Muscle layer of colon (tissue), 2 donors: Measurements from ENCODE around the gene IRF1.

ENCODE experiments used
- H3K27ac ChIP-seq: one replicate; pipeline ENCODE4 v1.7.0; 2013; ENCODE audit warnings: low read depth, mild to moderate bottlenecking, low read length, moderate library complexity
- H3K27me3 ChIP-seq, 2 donors: one replicate each; pipeline ENCODE4 v1.7.0; 2013; ENCODE audit warnings: low read length in 2 of 2, mild to moderate bottlenecking in 2 of 2; ENCODE audit not compliant: insufficient read depth in 2 of 2, control insufficient read depth in 1 of 2
- H3K36me3 ChIP-seq: one replicate; pipeline ENCODE4 v1.7.0; 2013; ENCODE audit warnings: mild to moderate bottlenecking, low read length; ENCODE audit not compliant: insufficient read depth
- H3K4me1 ChIP-seq: one replicate; pipeline ENCODE4 v1.7.0; 2013; ENCODE audit warnings: mild to moderate bottlenecking, low read length; ENCODE audit not compliant: insufficient read depth
- H3K4me3 ChIP-seq, 2 donors: one replicate each; pipeline ENCODE4 v1.7.0; 2013; ENCODE audit warnings: low read length in 2 of 2, low read depth in 1 of 2, mild to moderate bottlenecking in 1 of 2, moderate library complexity in 1 of 2
- H3K9ac ChIP-seq: one replicate; pipeline ENCODE4 v1.7.0; 2013; ENCODE audit warnings: low read length
- H3K9me3 ChIP-seq: one replicate; pipeline ENCODE4 v1.7.0; 2013; ENCODE audit warnings: mild to moderate bottlenecking, low read length
- donor health status: abdominal sarcoma.
- donor health status: Adenocarcinoma of cecum.

IRF1 gene

GRCh38 chr5:132499440-132500243, 9.1 kb upstream of the IRF1 start:
- Histone ChIP-seq H3K27ac (no peak overlapping the region), H3K4me3 (no peak overlapping the region), H3K4me1 (peaks cover 31% of the 10 kb centered on the region), H3K9me3 (no peaks in the 10 kb centered on the region), H3K36me3 (no peaks in the 10 kb centered on the region), H3K27me3 (no peaks in the 10 kb centered on the region), H3K9ac (no peak overlapping the region)

GRCh38 chr5:132498686-132499271, 8.2 kb upstream of the IRF1 start:
- Histone ChIP-seq H3K36me3 (no peaks in the 10 kb centered on the region), H3K4me3 (no peak overlapping the region), H3K4me1 (peaks cover 36% of the 10 kb centered on the region), H3K27me3 (no peaks in the 10 kb centered on the region), H3K27ac (peak overlapping the region; percentile 99), H3K9ac (no peak overlapping the region), H3K9me3 (no peaks in the 10 kb centered on the region)

- no peak overlapping the region for H3K4me3 ChIP-seq
- H3K9ac ChIP-seq, result no peak overlapping the region
- H3K4me1 ChIP-seq, result peaks cover 36% of the 10 kb centered on the region
- no peaks in the 10 kb centered on the region for H3K27me3 ChIP-seq
- H3K36me3 ChIP-seq, result no peaks in the 10 kb centered on the region
- no peaks in the 10 kb centered on the region for H3K9me3 ChIP-seq
- peak overlapping the region; percentile 99 for H3K27ac ChIP-seq
These were observed 7.6 kb upstream of the IRF1 start for GRCh38 chr5:132498152-132498551.

- H3K4me3 ChIP-seq, result peak overlapping the region; percentile 78 to 85
- H3K9ac ChIP-seq, result no peak overlapping the region
These were observed 7.0 kb upstream of the IRF1 start for GRCh38 chr5:132497488-132497997.

GRCh38 chr5:132496631-132497487, 6.3 kb upstream of the IRF1 start:
- H3K27ac ChIP-seq, result peak overlapping the region; percentile 99
- peaks cover 39% of the 10 kb centered on the region for H3K4me1 ChIP-seq

More at GRCh38 chr5:132497488-132497997, 7.0 kb upstream of the IRF1 start:
- Histone ChIP-seq H3K36me3 (no peaks in the 10 kb centered on the region), H3K4me1 (peaks cover 36% of the 10 kb centered on the region), H3K27ac (peak overlapping the region; percentile 99), H3K9me3 (no peaks in the 10 kb centered on the region), H3K27me3 (no peaks in the 10 kb centered on the region)

GRCh38 chr5:132496191-132496630, 5.6 kb upstream of the IRF1 start:
- no peaks in the 10 kb centered on the region for H3K9me3 ChIP-seq
- no peaks in the 10 kb centered on the region for H3K27me3 ChIP-seq
- peak overlapping the region; percentile 99 for H3K27ac ChIP-seq
- H3K9ac ChIP-seq, result no peak overlapping the region
- H3K36me3 ChIP-seq, result no peaks in the 10 kb centered on the region
- H3K4me1 ChIP-seq, result peaks cover 45% of the 10 kb centered on the region
- H3K4me3 ChIP-seq, result peak overlapping the region; percentile 78 to 85

More at GRCh38 chr5:132496631-132497487, 6.3 kb upstream of the IRF1 start:
- no peaks in the 10 kb centered on the region for H3K36me3 ChIP-seq
- no peaks in the 10 kb centered on the region for H3K9me3 ChIP-seq
- H3K4me3 ChIP-seq, result peak overlapping the region; percentile 78 to 85
- no peak overlapping the region for H3K9ac ChIP-seq
- no peaks in the 10 kb centered on the region for H3K27me3 ChIP-seq

GRCh38 chr5:132495667-132496190, 5.2 kb upstream of the IRF1 start:
- Histone ChIP-seq H3K4me3 (peak overlapping the region; percentile 78 to 85), H3K36me3 (no peaks in the 10 kb centered on the region), H3K27me3 (no peaks in the 10 kb centered on the region), H3K9me3 (no peaks in the 10 kb centered on the region), H3K27ac (peak overlapping the region; percentile 99), H3K4me1 (peaks cover 42% of the 10 kb centered on the region), H3K9ac (peak overlapping the region; percentile 62)

GRCh38 chr5:132493821-132494220, 3.2 kb upstream of the IRF1 start:
- Histone ChIP-seq H3K9me3 (no peaks in the 10 kb centered on the region), H3K27me3 (no peaks in the 10 kb centered on the region), H3K4me3 (no peak overlapping the region), H3K9ac (no peak overlapping the region), H3K36me3 (peaks cover 4% of the 10 kb centered on the region), H3K4me1 (peaks cover 49% of the 10 kb centered on the region), H3K27ac (peak overlapping the region; percentile 57)

GRCh38 chr5:132493241-132493640, 2.7 kb upstream of the IRF1 start:
- H3K4me1 ChIP-seq, result peaks cover 52% of the 10 kb centered on the region

GRCh38 chr5:132492386-132493125, 2.0 kb upstream of the IRF1 start:
- Histone ChIP-seq H3K4me1 (peaks cover 53% of the 10 kb centered on the region), H3K27ac (peak overlapping the region; percentile 4), H3K9me3 (no peaks in the 10 kb centered on the region), H3K9ac (no peak overlapping the region), H3K4me3 (no peak overlapping the region), H3K27me3 (no peaks in the 10 kb centered on the region), H3K36me3 (peaks cover 16% of the 10 kb centered on the region)

More at GRCh38 chr5:132493241-132493640, 2.7 kb upstream of the IRF1 start:
- Histone ChIP-seq H3K27ac (no peak overlapping the region), H3K9me3 (no peaks in the 10 kb centered on the region), H3K36me3 (peaks cover 9% of the 10 kb centered on the region), H3K9ac (no peak overlapping the region), H3K27me3 (no peaks in the 10 kb centered on the region), H3K4me3 (no peak overlapping the region)
